HG02571 (cell line): ENCODE measurements around the gene DPF3.

Experiments used
- ATAC-seq: cut with Tn5 transposase; IDR thresholded peaks from one replicate; pipeline ENCODE4 v1.9.1; 2021; ENCODE audit warnings: mild to moderate bottlenecking, moderate library complexity; ENCODE audit not compliant: unreplicated experiment

The DPF3 gene

DNA sequence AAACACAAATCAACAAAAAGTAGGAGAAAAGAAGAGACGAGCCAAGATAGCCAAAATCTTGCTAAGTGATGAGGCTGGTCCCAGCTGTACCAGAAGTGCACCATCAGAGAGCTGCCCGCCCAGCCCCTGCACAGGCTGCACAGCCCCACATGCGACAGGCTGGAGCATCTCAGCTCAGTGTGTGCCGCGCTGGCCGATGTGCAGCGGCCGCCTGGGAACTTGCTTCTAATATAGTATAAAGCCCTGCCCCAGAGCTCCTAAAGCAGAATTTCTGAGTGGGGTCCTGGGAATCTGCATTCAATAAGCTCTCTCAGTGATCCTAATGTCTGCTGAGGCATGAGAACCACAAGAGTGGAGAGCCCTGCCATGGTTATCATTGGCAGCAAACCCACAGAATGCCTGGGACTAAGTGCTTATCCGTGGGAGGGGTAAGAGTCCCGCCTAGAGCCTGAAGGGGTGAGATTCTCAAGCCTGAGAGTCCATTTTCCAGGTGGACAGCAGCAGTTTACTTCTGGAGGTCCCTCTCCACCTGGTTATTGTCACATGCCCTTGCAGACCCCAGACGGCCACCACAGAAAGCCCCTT lies 171.6 kb downstream of the DPF3 start:
- ATAC-seq = no peak

DNA sequence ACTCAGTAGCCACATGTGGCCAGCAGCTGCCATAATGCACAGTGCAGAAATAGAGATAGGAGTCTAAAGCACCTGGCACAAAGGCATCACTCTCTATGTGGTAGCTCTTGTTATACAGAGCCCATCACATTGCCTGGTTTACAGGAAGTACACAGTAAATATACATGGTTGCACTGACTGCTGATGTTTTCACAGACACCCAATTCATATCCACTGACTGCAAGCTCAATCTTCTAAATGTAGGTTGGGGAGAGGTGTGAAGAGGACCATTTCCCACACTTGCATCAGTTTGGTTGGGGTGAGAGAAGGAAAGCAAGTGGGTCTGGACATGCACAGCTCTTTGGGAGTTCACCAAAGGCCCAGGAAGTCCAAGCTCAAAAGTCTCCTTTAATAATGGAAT lies 172.8 kb downstream of the DPF3 start:
- ATAC-seq = no peak

DNA sequence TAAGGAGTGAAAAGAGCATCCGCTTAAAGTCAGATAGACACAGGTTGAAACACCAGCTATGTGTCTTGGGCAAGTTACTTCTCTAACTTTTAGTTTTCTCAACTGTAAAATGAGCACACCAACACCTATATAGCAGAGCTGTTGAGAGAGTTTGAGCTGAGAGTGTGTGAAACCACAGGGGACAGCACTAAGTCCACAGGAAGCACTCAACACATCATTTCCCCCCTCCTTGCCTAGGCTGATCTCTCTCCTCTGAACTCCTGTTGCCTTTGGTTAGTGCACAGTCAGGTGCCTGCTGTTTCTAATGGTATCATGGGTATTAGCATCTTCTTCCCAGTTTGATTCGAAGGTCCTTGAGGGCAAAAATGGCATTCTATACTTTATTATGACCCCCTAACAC lies 176.7 kb downstream of the DPF3 start:
- no peak for ATAC-seq

DNA sequence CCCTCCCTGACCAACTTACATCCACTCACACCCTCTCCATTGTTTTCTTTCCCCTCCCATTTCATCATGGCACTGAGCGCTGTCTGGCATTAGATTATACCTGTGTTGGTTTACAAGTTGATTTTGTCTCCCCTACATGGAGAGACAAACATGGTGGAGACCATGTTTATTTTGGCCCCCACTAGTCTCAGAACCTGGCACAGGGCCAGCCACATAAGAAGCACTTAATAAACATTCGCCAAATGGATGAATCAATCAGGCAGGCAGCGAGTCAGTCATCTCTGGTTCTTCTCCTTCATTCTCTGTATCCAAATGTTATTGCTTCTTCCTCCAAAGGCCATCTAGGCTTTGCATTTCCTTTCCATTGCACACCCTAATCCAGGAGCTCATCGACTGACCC lies 177.4 kb downstream of the DPF3 start:
- no peak for ATAC-seq

DNA sequence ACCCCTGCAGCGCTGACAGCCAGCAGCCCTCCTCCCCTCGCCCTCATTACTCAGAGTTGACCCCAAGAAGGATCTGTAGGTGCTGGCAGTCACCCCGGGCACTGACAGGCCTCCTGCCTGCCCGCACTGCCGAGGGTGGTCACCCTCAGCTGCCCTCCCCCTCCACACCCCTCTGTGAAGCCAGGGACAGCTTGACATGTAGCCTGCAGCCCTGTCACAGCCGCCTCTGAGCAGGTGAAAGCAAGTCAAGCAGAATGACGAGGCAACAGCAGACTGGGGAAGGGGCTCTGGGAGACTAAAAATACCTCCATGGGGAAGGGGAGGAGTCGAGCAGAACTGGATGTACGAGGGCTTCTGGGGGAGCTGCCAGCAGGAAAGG lies 178.1 kb downstream of the DPF3 start:
- no peak for ATAC-seq

DNA sequence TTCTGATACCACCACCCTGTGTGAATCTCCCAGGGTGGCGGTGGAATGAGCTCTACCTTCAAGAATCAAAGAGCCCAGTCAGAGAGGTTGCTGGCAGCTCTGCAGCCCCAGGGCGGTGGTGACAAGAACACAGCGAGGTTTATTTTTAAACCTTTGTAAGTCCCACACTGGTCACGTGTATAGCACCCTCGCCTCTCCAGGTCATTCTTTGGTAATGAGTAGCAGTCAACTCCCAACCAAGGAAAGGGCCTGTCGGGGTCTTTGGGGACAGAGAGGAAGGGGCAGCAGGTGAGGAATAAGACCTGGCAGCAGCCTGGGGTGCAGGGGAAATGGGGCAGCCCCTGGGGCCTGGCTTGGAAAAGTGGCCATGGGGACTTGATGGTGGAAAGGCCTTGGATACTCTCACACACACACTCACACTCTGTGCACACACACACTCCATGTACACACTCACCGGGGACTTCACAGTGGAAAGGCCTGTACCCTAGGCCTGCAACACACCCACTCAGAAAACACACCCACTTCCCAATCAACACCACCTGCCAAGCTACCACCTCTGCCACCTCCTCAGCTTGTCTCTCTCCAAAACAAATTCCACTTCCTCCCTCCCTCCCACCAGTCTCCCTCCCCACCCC lies 178.6 kb downstream of the DPF3 start:
- no peak for ATAC-seq

DNA sequence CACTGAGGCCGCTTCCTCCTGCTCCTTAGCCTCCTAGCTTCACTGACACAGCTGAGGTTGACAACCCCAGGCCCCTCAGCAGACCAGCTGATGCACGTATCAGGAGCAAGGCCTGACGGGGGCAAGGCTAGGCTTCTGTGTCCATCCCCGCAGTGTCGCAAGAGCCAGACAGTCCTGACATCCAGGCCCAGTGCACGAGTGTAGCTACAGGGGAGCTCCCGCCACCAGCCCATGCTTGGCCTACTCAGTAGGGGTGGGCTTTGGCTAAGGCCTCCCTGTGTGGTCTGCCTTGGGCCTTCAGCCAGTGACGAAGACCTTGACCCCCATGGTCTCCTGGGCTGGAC lies 179.1 kb downstream of the DPF3 start:
- ATAC-seq = no peak

DNA sequence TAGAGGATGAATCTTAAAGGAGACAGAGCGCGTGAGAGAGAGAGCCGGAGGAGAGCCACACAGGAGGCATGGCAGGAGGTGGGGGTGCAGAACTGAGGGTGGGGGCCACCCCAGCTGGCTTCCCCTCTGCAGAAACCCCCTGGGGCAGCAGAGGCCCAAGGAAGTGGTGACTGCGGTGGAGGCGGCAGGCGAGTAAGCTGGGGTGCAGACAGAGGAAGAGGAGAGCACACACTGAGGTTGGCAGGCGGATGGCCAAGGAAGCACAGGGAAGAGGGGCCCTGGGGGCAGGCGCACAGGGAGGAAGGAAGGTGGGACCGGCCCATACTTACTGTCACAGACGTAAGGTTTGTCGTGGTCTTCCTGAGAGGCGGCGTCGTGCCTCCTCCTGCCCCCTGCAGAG lies 179.8 kb downstream of the DPF3 start:
- no peak for ATAC-seq

DNA sequence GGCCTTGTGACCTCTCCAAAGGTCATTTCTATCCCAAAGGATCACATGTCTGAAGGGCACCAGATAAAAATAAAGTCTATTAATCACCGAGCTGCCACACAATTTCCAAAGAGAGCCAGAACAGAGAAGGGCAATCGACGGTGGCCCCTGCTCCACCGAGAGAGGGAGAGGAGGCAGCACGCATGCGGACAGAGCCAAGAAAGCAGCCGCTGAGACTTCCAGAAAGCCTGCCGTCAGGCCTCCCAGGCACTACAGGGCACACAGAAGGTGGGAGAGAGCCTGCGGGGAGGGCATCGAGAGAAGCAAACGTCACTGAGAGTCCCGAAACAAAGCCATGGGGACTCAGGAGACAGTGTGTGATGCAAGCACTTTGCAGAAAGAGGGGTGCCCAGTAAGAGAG lies 182.0 kb downstream of the DPF3 start:
- no peak for ATAC-seq

DNA sequence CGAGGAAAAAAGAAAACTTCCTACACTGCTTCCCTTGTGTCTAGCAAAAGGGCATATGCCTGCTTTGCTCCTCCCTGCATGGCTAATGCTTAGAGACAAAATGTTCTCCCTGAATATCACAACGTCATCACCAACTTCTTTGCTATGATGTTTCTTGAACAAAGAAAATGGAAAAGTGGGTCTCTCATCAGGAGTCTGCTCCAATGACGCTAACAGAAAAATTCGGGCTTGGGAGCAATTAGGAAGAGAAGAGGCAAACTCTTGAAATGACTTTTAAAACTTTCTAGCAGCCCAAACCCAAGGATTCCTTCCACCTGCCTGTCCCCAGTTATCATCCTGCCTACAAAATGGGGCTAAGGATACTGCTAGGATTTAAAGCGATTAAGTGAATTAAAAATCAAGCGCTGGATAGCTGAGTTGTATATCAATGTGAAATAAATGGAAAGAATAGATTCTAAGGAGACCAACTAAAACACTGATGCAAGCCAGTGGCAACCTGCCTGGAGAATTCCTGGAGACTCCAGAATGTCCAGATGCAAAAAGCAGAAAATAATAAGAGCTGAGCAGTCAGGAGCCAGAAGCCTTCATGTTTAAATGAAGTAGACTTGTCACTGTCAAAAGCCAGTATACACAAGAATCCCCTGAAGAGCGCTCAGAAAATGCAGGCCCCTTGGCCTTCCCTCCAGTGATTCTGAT lies 183.8 kb downstream of the DPF3 start:
- ATAC-seq = no peak

DNA sequence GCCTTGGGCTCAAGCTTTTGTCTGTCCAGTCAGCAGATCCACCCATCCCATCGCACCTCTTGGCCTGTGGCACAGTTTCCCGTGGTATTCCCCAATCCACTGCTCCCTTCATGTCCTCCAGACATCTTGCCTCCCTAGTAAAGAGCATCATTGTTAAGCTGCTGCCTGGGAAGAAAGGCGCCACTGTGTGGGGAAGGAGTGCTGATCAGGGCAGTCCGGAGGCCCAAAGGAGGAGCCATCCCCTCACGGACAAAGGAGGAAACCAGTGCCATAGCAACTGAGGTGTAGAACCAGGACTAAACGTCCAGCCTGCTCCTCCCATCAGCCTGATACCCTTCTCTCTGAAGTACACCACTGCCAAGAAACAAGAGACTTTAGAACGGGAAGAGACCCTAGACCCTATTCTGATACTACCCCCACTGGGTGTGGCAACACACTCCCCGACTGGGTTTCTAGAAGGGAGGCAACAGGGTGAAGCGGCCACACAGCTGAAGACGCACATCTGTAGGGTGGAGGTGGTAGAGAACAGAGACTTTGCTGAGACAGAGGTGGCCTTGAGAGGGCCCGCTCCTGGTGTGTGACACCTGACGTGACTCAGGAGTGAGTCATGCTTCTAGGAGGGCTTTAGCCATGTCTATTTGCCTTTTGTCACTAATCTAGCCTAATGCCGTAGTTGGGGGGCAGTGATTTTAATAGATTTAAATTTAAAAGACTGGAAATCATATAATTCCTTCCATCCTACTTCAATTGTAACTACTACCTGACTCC lies 185.0 kb downstream of the DPF3 start:
- ATAC-seq = no peak

DNA sequence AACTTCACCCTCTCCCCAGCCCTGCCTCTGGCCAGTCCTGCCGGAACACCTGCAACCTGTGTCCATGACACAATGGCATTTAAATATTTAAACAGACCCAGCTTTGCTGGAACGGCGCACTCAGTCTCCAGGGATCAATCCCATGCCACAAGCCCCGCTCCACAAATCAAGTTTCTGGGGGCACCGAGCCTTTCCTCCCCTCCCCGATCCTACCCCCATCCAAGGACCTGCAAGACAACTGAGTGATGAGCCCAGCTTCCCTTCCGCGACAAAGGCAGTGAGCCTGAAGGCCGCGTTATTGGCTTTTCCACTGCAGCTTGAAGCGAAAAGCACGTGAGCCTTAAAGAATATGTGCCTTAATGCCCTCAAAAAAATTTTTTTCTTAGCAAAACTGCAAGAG lies 185.7 kb downstream of the DPF3 start:
- ATAC-seq = no peak

DNA sequence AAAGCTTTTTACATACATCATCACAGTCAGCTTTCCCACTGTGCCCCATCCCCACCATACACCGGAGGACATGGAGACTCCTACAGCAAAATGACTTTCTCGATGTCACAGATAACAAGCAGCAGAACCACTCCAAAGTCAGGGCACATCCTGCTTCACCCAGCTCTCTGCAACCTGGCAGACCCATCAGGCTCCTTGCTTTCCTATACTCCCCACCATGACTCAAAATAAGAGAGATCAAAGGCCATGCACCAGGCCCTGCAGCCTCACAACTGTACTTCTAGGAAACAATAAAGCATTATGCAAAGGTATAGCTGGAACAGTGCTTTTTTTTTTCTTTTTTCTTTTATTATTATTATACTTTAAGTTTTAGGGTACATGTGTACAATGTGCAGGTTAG lies 187.4 kb downstream of the DPF3 start:
- no peak for ATAC-seq

DNA sequence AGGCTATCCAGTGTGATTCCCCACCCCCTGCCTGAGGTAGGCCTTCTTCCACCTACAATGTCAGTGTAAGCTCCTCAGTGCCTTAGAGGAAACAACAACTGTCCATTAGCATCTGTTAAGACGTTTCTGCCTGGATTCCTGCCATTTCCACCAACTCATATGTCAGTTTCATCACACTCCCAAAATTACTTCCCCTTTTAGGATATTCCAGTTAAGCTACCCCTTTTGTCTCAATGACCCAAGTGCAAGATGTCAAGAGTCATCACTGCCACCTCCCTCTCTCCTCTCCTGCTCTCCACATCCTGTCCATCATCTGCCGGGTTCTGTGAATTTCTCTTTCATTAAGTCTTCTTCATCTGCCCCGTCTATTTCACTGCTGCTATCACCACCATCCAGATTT lies 189.4 kb downstream of the DPF3 start:
- no peak for ATAC-seq

DNA sequence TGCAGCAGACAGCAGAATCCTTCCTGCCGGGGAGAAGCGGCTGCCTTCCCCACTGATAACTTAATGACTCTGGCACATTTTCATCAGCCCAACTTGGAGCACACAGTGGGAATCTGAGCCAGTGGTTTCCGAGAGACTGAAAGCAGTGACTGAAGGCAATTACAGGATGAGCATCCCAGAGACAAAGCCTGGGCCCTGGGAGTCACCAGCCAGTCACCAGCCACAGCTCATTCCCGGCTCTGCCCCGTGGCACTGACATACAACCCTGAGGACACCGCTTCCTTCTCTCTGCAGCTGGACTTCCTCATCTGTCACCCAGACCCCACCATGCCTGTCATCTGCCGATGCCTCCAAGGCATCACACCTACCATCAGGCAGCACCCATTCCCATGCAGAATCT lies 192.3 kb downstream of the DPF3 start:
- ATAC-seq = no peak

DNA sequence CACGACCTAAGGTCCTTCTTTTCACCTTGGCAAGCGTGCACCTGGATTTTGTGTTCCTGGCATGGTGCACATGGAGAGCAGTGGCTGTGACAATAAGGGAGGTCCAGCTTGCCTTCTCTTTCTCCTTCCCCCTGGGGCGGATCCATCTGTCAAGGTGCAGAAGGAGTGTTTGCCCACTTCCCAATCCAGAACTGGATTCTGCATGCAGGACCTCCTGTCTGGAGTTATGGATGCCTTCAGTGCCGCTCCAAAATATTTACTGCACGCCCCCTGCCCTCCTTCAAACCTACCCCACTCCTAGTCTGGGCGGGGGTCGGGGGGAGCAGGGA lies 192.7 kb downstream of the DPF3 start:
- no peak for ATAC-seq

DNA sequence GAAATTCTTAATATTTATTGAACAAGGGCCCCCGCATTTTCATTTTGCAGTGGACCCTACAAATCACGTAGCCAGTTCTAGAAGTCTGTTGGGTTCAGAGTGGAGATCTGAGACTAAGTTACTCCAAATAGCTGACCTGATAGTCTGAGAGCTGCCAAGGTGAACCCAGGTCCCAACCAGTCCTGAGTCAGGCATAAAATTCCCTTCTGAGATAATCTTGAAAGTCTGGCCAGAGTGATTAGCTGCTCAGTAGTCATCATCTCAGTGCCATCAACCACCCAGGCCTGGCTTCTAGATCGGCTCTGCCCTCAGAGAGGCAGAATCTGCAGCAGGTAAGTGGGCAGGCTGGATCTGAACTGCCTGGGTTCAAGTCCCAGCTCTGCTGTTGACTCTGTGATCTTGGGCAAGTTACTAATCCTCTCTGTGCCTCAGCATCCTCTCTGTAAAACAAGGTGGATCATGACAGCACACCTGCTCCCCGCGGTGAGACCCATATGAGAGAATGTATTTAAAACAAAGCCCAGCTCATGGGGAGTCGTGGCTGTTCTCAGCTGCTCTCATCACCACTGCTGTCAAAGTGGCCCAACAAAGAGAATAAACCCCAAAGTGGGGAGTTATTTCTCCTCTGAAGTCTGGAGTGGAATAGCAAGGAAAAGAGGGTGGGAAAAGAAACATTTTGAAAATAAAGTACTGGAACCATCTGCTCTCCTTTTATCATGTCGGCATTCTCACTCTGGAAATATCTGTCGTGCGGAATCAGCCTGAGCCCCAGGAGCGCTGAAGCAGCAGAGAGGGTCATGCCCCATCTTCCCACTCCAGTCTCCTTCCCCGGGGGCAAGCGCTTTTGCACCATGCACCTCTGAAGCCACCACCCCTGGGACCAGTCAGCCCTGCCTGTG lies 193.3 kb downstream of the DPF3 start:
- no peak for ATAC-seq

DNA sequence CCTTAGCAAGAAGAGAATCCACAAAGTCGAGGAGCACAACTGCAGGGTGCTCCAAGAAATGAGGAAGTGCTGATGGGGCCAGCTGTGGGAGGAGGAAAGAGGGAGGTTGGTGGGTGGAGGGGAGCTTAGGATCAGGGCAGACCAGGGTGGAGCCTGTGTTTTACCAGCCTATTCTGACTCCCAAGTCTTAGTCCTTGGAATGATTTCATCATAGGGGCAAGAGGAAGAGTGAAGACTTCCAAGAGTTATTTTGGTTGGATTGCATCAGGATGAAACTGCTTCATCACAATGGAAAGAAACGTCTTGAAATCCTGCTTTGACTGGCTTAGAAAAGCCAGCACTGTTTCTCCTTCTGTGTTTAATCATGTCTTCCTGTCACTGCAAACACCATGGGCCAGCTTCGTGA lies 194.0 kb downstream of the DPF3 start:
- no peak for ATAC-seq

DNA sequence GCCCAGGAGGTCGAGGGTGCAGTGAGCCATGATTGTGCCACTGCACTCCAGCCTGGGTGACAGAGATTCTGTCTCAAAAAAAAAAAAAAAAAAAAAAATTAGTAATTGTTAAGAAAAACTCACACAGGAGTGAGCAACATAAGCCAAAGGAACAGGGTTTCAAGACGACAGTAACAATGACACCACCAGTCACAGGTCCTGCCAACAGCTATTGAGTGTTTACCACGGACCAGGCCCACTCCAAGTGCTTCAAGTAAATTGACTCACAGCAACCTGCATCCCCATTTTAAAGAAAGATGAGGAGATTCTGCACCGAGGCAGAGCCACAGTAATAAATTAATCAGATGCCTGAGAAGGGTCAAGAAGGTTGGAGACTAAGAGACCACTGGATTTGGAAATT lies 194.5 kb downstream of the DPF3 start:
- no peak for ATAC-seq

DNA sequence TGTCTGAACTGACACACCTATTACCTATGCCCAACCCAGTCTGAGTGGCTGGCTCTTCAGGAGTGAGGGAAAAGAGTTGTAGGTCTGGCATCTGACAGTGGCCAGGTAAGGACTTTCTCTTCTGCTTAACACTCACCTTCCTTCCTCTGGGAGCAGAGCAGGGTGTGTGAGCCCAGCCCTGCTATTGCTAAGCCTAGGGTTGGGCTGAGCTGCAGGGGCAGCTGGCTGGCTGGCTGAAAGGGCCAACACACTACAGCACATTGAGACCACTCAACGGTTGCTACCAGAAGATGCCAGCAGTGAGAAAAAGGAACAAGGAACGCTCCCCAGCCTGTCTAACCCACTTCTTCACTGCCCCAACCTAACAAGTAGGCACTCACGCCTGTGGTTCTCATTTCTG lies 201.2 kb downstream of the DPF3 start:
- no peak for ATAC-seq

DNA sequence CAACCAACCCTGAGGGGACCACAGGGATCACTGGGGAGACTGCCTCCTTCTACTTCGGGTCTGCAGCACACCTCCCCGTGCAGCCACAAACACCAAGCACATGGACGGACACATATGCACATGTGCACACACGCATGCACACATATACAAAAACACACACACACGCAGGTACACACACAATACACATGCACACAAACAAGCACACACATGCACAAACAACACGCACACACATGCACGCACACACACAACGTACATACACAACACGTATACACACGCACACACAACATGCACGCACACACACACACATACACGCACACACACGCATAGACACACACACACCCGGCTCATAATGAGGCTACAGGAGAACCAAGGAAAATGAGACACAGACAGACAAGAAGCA lies 203.6 kb downstream of the DPF3 start:
- ATAC-seq = no peak
